HepG2 (cell line): ENCODE data around the gene GNG7. TPM values are rescaled to one million over a fixed set of nuclear protein-coding genes. Genes with fewer than 3 reads are reported as not detected.

Source experiments
- AGO2 ChIP-seq: fragments of 200-400 bp; formaldehyde crosslinking; optimal IDR thresholded peaks from 2 replicates; pipeline ENCODE3; 2017; ENCODE audit warnings: mild to moderate bottlenecking, low read depth, low read length, moderate library complexity
- HMGXB3 ChIP-seq: sonication (generic); formaldehyde crosslinking; IDR thresholded peaks from 2 replicates; pipeline ENCODE4 v1.4.0; 2020; ENCODE audit warnings: missing genetic modification reagents, borderline replicate concordance
- KLF15 ChIP-seq: sonication (generic); formaldehyde crosslinking; IDR thresholded peaks from 2 replicates; pipeline ENCODE4 v1.8.1; 2023; ENCODE audit warnings: borderline replicate concordance, mild to moderate bottlenecking, inconsistent platforms, missing genetic modification reagents, mixed read lengths
- NR2C2 ChIP-seq: sonication (generic); formaldehyde crosslinking; IDR thresholded peaks from 2 replicates; pipeline ENCODE4 v1.4.0; 2020; ENCODE audit warnings: missing genetic modification reagents, mild to moderate bottlenecking, moderate library complexity, borderline replicate concordance
- NR2F2 ChIP-seq: IDR thresholded peaks from 2 replicates; pipeline ENCODE4 v1.6.1; 2012; ENCODE audit warnings: low read depth, inconsistent platforms, borderline replicate concordance
- PPARG ChIP-seq: conservative IDR thresholded peaks from 2 replicates; pipeline ENCODE4 v1.6.1; 2016; ENCODE audit warnings: missing biosample characterization, missing genetic modification reagents
- SIX4 ChIP-seq: sonication (generic); formaldehyde crosslinking; IDR thresholded peaks from 2 replicates; pipeline ENCODE4 v1.4.0; 2020; ENCODE audit warnings: missing genetic modification reagents
- SNRNP70 ChIP-seq: fragments of 200-400 bp; formaldehyde crosslinking; IDR thresholded peaks from 2 replicates; pipeline ENCODE4 v1.6.1; 2017; ENCODE audit warnings: mild to moderate bottlenecking, low read depth, low read length, moderate library complexity
- SYNCRIP ChIP-seq: fragments of 200-400 bp; formaldehyde crosslinking; IDR thresholded peaks from 2 replicates; pipeline ENCODE4 v1.6.1; 2018; ENCODE audit warnings: mild to moderate bottlenecking, low read depth, low read length; ENCODE audit not compliant: insufficient read depth
- TAF15 ChIP-seq: fragments of 200-400 bp; formaldehyde crosslinking; IDR thresholded peaks from one replicate; pipeline ENCODE4 v1.6.1; 2018; ENCODE audit warnings: mild to moderate bottlenecking, low read depth, low read length; ENCODE audit not compliant: poor library complexity, severe bottlenecking
- TARDBP ChIP-seq: sonication (generic); formaldehyde crosslinking; IDR thresholded peaks from 2 replicates; pipeline ENCODE4 v1.8.0; 2022; ENCODE audit warnings: mild to moderate bottlenecking, missing genetic modification reagents
- TCF7 ChIP-seq: sonication (generic); IDR thresholded peaks from 2 replicates; pipeline ENCODE4 v1.6.1; 2016; ENCODE audit warnings: antibody characterized with exemption, low read depth
- THYN1 ChIP-seq: sonication (generic); formaldehyde crosslinking; IDR thresholded peaks from 2 replicates; pipeline ENCODE4 v1.8.1; 2023; ENCODE audit warnings: low read depth, mild to moderate bottlenecking, moderate library complexity, missing genetic modification reagents, borderline replicate concordance
- ZBTB8A ChIP-seq: sonication (generic); formaldehyde crosslinking; IDR thresholded peaks from 2 replicates; pipeline ENCODE4 v1.4.0; 2020; ENCODE audit warnings: mild to moderate bottlenecking, low read depth, missing genetic modification reagents, borderline replicate concordance
- ZFP36L2 ChIP-seq: sonication (generic); formaldehyde crosslinking; IDR thresholded peaks from 2 replicates; pipeline ENCODE4 v1.4.0; 2020; ENCODE audit warnings: missing genetic modification reagents
- ZNF3 ChIP-seq: IDR thresholded peaks from 2 replicates; pipeline ENCODE4 v1.7.0; 2017; ENCODE audit warnings: inconsistent platforms
- ZNF343 ChIP-seq: sonication (generic); formaldehyde crosslinking; IDR thresholded peaks from 2 replicates; pipeline ENCODE4 v1.4.0; 2020; ENCODE audit warnings: mild to moderate bottlenecking, missing genetic modification reagents
- ZNF460 ChIP-seq: sonication (generic); formaldehyde crosslinking; IDR thresholded peaks from 2 replicates; pipeline ENCODE4 v1.5.1; 2020; ENCODE audit warnings: missing genetic modification reagents, mild to moderate bottlenecking, borderline replicate concordance
- ZNF562 ChIP-seq: sonication (generic); formaldehyde crosslinking; IDR thresholded peaks from 2 replicates; pipeline ENCODE4 v1.8.0; 2022; ENCODE audit warnings: missing genetic modification reagents, borderline replicate concordance
- ZNF747 ChIP-seq: sonication (generic); formaldehyde crosslinking; IDR thresholded peaks from 2 replicates; pipeline ENCODE4 v1.8.1; 2023; ENCODE audit warnings: missing genetic modification reagents, mild to moderate bottlenecking, borderline replicate concordance
- ZNF749 ChIP-seq: sonication (generic); formaldehyde crosslinking; IDR thresholded peaks from 2 replicates; pipeline ENCODE4 v1.8.0; 2022; ENCODE audit warnings: mild to moderate bottlenecking, missing genetic modification reagents, moderate library complexity, borderline replicate concordance
- ZNF792 ChIP-seq: IDR thresholded peaks from 2 replicates; pipeline ENCODE4 v1.6.1; 2016
- ZXDC ChIP-seq: sonication (generic); formaldehyde crosslinking; IDR thresholded peaks from 2 replicates; pipeline ENCODE4 v1.5.0; 2020; ENCODE audit warnings: mild to moderate bottlenecking, missing genetic modification reagents
- polyA plus RNA-seq, 8 experiments: library from polyadenylated mRNA; depleted of rRNA in 3 of 8; stranded (reverse) in 7 of 8; unstranded in 1 of 8; fragments of >200 nt; fragmentation: Illumina TruSeq in 4 of 8; extraction: Trizol in 4 of 8; gene quantifications; 2 replicates each; pipeline versions ENCODE4 v1.2.1 to v1.2.3, GENCODE V29; 2011 to 2016; ENCODE audit warnings: low read depth in 4 of 8, missing spikeins in 1 of 8, mixed read lengths in 1 of 8; ENCODE audit not compliant: insufficient read depth in 1 of 8
- total RNA-seq, 5 experiments: library from RNA; depleted of rRNA; stranded (reverse); fragments of >200 nt; fragmentation: Illumina TruSeq; extraction: Trizol; gene quantifications; 2 replicates each; pipeline ENCODE4 v1.2.3, GENCODE V29; 2016; ENCODE audit warnings: low read depth in 1 of 5

The GNG7 gene
- total and polyA plus RNA-seq, 2 of the 13 experiments (the other 11 are each of a cell fraction or from before 2014, with no cell fraction given) = 1.4 to 3.3 TPM

GRCh38 chr19:2475702-2476450, 226.6 kb downstream of the GNG7 start, which contains the start of gene GADD45B (continued):
- no peak for TF ChIP-seq KLF15
- no peak for TF ChIP-seq ZNF3 (CRISPR knock-in tag)
- no peak for TF ChIP-seq THYN1 (CRISPR knock-in tag)
- TF ChIP-seq PPARG (CRISPR knock-in tag) = no peak
- no peak for TF ChIP-seq ZNF562 (CRISPR knock-in tag)
- TF ChIP-seq AGO2 = no peak
- no peak for TF ChIP-seq ZBTB8A (CRISPR knock-in tag)
- TF ChIP-seq SYNCRIP = no peak
- no peak for TF ChIP-seq HMGXB3 (CRISPR knock-in tag)
- no peak for TF ChIP-seq NR2C2 (CRISPR knock-in tag)
- TF ChIP-seq SIX4 (CRISPR knock-in tag) = no peak
- 0 out of 2 replicates have a peak, but pooled peaks have one; percentile 34 for TF ChIP-seq TCF7
- TF ChIP-seq SNRNP70 = no peak
- no peak for TF ChIP-seq TAF15
- TF ChIP-seq ZNF792 (CRISPR knock-in tag) = peak; percentile 73; the same call in 1 of the 2 replicates
- no peak for TF ChIP-seq ZNF343 (CRISPR knock-in tag)
- 0 out of 2 replicates have a peak, but pooled peaks have one; percentile 45 for TF ChIP-seq ZNF749 (CRISPR knock-in tag)
- TF ChIP-seq ZNF460 (CRISPR knock-in tag) = no peak; the same call in 1 of the 2 replicates
- peak; percentile 82; the same call in 1 of the 2 replicates for TF ChIP-seq ZNF747
- TF ChIP-seq TARDBP (CRISPR knock-in tag) = peak; percentile 58; the same call in 1 of the 2 replicates
- TF ChIP-seq ZFP36L2 = peak; percentile 59; the same call in 1 of the 2 replicates
- no peak for TF ChIP-seq ZXDC (CRISPR knock-in tag)
- TF ChIP-seq NR2F2 = peak; percentile 58; the same call in 1 of the 2 replicates
